ENCODE results near the gene NENF.
"Not testable (repeated sequence)": the region's sequence is repeated elsewhere in the genome, so short reads cannot be mapped to it uniquely, and the experiment has no call there.

NENF gene

DNA sequence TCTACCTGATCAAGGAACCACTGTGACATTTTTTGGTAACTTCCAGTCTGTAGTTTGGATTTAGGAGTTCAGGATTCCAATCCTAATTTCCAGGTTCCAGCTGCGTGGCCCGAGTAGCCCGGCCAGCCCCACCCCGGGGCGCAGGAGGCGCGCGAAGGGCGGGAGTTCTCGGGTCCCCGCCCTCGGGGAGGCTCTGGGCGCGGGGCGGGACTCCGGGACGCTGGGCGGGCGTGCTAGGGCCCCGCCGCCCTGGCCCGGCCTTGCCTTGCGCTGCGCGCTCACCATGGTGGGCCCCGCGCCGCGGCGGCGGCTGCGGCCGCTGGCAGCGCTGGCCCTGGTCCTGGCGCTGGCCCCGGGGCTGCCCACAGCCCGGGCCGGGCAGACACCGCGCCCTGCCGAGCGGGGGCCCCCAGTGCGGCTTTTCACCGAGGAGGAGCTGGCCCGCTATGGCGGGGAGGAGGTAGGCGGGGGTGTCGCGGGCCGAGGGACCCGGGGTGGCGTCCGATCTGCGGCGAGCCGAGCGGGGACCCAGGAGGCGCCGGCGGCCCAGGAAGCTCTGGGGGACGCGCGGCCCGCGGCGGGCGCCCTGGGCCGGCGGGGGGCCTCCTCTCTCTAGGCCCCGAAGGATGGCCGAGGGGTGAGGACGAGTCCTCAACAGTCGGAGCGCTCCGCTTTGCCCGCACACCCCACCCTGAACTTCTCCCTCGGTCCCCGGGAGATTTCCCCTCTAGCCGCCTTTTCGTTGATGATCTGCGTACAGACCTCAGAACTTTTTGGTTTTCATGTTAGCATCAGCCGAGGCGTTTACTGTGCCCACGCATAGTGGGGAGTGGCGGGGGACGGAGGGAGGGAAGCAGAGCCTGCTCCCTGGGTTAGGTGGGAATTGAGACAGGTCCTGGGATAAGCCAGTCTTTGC lies at the start of gene NENF:
Gene NENF (plus strand): TSS at position 260 of the 916 bp plus-strand sequence. CDS start 24 bp downstream, at position 284.
- peak; percentile 84 for DNase-seq

GRCh38 chr1:212386029-212386428 lies 46.7 kb upstream of the NENF start:
- no peak for DNase-seq

DNA sequence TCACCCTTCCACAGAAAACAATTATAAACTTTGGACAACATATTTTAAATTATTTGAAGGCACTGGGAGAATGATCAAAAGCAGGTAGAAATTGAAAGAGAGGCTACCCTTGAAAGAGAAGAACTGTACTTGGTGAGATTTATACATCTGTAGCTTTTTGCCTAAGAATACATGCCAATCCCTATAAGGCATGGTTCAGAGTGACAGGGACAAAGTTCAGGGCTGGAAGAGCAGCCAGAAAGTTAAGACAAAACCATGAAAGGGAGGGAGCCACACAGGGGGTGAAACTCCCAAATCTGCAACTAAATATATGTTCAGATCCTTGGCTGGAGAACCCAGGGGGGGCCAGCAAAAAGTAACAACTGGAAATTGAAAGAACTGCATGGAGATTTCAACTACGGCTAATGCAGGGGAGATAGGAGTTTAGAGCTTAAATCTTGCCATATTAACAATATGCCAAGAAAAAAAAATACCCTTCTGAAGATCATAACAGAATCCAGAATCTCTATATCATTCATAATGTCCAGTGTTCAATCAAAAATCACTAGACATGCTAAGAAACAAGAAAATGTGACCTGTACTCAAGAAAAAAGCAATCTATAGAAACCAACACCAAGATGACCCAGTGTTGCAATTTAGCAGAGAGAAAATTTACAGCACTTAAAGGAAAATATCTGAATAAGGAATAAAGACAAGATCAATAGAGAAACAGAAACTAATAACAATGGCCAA lies 43.6 kb upstream of the NENF start:
- no peak for DNase-seq

GRCh38 chr1:212395678-212396437 lies 36.9 kb upstream of the NENF start:
- not testable (repeated sequence) for DNase-seq

GRCh38 chr1:212396638-212397037 lies 36.1 kb upstream of the NENF start:
- DNase-seq = no peak

DNA sequence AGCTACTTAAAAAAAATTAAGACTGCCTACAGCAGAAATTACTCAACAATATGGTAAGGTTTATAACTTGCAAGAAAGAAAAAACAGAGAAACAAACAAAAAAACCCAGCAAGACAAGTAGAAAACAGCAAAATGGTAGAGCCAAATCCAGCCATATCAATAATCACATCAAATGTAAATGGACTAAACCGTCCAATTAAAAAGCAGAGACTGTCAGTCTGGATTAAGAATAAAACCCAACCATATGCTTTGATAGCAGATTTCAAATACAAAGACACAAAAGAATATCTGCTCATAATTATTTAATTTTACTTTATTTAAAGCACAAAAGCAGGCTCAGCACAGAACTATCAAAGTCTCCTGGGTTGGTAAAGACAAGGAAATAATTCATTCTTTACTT lies 35.5 kb upstream of the NENF start:
- no peak for DNase-seq

DNA sequence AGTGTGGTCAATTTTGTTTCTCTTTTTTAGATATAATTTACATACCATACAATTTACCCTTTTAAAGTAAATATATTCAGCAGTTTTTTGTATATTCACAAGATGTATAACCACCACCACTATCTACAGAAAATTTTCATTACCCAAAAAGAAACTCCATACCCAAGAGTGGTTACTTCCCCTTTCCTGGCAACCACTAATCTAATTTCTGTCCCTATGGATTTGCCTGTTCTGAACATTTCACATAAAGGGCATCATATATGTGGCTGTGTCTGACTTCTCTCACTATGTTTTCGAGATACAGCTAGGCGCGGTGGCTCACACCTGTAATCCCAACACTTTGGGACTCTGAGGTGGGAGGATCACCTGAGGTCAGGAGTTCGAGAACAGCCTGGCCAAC lies 31.7 kb upstream of the NENF start:
- DNase-seq = no peak

- peak; percentile 71 for DNase-seq
Observed at GRCh38 chr1:212401838-212402582, 30.7 kb upstream of the NENF start.

- no peak for DNase-seq
Observed at GRCh38 chr1:212402666-212403321, 29.9 kb upstream of the NENF start.

DNA sequence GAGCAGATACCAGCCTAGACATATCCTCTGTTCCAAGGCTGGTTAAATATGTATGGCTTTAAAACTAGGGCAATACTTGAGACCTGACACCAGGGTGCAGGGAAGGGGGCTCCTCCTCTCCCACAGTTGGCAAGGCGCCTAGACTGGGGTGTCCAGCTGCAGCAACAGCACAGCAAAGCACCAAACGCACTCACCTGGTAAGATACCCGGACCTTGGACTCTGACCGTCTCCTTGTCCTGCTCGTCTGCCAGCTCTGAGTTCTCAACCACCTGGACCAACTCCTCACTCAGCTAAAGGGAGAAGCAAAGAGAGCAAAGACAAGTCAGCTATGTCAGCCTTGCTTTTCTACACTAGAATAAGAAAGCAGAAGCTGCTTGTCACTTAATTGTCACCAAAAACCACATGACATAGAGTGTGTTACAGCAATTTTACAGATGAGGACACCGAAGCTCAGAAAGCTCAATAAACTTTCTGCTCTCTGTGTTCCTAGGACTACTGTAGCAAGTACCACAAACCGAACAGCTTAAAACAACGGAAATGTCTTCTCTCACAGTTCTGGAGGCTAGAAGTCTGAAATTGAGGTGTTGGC lies 22.4 kb upstream of the NENF start:
- DNase-seq = no peak

- no peak for DNase-seq
Observed at GRCh38 chr1:212412374-212412773, 20.3 kb upstream of the NENF start.

DNA sequence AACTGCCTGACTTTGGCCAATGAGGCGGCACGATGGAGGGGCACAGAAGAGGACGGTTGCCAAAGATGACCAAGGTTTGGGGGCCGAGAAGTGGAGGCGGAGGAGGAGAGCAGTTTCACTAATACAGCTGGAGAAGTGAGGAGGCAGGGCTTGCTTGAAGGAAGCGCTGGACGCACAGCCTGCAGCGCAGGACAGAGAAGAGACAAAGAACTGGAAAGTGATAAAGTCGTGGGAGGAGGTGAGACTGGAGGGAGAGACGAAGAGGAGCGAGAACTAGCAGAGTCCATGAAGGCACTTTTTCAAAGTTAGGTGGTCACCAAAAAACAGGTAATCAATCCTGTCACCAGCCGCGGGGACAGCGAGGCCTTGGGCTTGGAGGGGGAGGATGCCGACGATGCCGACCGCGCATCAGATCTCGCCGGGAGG lies 18.8 kb upstream of the NENF start:
- DNase-seq = no peak

DNA sequence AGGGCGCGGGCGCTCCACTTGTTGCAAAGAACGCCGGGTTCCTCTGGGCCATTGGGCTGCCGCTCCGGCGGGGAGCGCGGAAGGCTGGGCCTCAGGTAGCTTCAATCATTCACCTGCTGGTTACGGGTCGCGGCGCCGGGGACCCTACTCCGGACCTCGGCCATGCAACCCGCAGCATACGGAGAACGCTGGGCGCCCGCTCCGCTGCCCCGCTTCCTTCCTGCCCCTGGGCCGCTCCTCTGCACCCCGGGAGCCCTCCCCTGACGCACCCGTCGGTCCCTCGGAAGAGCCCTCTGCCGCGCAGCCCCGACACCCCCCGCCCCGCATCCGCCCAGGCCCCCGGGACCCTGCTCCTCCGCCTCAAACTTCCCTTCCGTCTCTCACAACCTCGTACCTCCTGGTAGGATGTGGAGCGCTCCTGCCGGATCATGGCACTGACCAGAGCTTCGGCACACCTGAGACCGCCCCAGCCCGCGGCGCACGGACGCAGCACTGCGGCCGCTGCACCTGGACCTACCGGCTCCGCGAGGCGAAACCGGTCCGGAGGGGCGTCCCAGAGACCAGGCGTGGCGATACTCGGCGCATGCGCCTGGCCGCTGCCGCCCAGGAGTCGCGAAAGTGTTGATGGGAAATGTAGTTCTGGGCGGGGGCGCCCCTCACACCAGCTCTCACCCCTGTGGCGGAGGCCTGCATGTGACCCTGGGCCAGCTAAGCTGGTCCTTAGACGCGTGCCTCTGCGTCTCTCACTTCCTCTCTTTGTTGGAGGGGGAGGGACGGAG lies 18.2 kb upstream of the NENF start, which contains the start of gene PACC1:
Gene PACC1 (minus strand): TSS at position 559 of the 779 bp plus-strand sequence. CDS start 129 bp downstream, at position 430.
- DNase-seq = peak; percentile 89

- no peak for DNase-seq
Observed at GRCh38 chr1:212415107-212415841, 17.4 kb upstream of the NENF start.

DNA sequence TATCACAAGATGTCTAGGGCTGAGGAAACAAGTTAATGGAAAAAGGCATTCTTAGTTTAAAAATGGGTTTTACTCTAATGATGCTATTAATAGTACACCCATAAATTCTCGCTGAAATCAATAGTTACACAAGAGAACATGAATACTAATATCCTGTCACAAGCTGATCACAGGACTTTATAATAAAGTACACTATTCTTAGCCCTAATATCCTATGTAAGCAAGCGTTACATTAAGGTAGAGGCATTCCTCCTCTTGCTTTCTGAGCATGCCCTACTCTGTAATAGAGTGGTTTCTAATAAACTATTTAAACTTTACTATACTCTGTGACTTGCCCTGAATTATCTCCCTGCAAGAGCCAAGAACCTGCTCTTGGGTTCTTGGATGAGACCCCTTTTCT lies 11.6 kb upstream of the NENF start:
- DNase-seq = no peak

DNA sequence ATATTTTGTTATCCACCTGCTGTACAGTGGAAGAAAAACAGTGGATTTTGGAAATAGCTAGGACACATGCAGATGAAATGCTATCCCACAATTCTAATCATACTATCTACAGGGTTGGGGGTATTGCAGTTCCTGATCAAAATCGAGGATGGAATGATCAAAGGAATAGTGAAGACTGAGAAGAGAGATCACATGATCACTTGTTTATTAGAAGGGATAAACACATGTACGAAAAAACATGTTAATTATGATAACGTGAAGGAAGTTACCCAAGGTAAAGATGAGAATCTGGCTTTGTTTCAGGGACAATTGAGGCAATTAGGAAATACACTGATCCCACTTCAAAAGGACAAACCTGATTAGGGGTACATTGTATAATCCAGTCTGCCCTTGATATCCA lies 8.8 kb upstream of the NENF start:
- DNase-seq = no peak

DNA sequence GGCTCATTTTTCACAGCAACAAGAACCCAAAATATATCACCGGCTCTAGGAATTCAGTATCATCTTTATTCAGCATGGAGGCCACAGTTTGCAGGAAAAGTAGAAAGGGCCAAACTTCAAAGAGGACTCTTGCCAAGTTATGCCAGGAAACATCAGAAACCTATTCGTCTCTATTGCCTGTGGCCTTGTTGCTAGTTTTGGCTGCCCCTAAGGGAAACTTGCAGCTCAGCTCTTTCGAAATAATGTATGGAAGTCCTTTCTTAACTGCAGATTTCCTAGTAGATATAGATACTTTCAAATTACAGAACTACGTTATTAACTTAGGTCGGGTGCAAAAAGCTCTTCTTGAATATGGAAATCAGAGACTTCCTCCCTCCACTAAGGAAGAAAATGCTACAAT lies 4.2 kb upstream of the NENF start:
- no peak for DNase-seq

DNA sequence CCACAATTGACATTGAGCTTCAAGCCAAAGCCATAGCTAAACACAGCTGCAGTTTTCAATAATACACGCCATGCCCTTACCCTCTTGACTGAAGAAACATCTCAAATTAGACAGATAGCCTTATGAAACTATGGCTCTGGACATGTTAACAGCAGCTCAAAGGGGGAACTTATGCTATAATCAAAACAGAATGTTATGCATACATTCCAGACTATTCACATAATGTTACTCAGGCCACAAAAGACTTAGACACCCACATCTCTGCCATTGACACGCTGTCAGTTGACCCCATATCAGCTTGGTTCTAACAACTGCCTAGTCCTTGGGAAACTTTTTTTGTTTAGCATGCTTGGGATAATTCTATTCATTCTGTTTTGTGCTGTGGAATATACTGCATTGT lies 2.3 kb upstream of the NENF start:
- DNase-seq = peak; percentile 33

DNA sequence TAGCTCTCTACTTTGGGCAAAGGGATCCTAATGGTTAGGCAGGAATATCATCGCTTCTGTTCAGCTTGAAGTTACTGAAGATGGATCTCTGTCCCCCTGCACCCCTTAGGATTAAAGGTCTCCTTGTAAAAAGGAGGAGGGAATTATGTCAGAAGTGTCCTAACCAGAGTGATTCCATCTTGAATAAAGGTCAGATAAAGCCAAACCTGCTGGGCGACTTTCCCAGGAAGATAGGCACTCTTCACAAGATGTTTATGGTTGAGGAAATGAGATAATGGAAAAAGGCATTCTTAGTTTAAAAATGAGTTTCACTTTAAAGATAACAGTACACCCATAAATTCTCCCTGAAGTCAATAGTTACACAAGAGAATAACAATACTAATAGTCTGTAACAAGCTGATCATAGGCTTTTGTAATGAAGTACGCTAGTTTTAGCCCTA lies 1.7 kb upstream of the NENF start:
- no peak for DNase-seq

DNA sequence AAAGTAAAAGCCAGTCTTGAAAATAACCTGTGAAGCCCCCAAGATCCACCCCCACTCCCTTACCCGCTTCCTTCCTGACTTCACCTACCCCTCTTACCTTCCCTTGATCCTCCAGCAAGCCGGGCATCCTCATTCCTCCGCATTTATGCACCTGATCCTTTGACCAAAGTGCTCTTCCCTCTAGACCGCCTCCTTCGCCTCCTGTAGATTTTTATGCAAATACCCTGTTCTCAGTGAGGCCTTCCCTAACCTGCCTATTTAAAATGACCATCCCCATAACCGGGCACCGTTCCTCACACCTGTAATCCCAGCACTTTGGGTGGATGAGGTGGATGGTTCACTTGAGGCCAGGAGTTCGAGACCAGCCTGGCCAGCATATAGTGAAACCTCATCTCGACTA lies 1.1 kb upstream of the NENF start:
- DNase-seq = no peak
